Measurements from ENCODE around the gene MBLAC1.

Gene MBLAC1

DNA sequence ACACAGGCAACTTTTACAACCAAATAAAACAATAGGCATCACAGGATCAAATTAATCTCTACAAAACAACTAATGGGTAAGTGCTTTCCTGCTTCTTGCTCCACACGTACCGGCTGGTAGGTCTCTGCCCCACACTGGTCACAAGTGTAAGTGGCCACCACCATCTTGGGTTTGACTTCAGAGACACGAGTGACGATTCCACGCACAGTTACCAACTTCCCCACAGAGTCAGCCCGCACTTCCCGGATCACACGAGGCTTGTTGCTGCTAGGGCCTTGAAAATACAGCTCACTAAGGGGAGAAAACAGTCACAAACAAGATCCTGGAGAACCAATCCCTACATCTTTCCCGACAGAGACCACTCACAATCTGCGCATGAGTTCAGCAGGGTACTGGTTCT lies 27.9 kb upstream of the MBLAC1 start:
- no peak for DNase-seq

DNA sequence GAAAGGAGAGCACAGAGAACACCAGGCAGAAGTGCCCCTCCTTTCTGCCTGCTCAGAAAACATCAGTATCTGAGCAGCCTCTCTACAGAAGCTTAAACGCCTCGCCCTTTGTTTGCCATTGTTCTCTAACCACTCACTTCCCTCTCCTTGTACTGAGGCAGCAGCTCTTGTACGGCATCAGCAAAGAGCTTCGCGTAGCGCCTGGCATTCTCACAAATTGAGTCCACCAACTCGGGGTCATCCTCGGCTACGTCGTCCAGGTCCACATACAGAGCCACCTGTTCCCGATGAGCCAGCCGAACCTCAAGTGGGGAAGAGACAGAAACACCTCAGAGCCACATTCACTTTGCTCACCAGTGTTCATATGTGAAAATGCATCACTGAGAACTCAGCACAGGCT lies 27.3 kb upstream of the MBLAC1 start:
- DNase-seq, result no peak

DNA sequence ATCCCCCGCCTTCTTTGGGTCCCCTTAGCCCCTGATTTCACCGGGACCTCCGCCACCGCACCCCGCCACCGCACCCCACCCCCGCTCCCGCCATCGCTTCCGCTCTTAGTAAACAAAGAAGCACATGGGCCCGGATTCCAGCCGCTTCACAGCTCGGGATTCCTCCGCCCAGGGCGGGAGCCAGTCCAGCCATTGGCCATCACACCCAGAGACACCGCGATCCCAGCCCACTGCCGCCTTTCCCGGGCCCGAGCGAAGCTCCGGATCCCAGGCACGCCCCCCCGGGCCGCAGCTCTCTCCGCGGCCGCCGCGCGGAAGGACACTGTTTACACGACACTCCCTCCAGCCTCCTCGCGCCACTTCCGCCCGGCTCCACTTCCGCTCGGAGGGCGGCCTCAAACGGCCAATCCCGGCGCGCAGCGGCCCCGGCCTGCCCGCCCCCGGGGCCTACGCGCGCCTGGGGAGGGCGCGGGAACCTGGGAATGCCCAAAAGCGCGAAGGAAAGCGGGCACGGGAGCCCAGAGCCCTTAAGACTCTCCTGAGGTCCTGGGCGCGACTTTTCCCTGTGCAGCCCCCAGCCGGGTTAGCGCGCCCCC lies 26.2 kb upstream of the MBLAC1 start:
- DNase-seq, result peak; percentile 86 to 87

DNA sequence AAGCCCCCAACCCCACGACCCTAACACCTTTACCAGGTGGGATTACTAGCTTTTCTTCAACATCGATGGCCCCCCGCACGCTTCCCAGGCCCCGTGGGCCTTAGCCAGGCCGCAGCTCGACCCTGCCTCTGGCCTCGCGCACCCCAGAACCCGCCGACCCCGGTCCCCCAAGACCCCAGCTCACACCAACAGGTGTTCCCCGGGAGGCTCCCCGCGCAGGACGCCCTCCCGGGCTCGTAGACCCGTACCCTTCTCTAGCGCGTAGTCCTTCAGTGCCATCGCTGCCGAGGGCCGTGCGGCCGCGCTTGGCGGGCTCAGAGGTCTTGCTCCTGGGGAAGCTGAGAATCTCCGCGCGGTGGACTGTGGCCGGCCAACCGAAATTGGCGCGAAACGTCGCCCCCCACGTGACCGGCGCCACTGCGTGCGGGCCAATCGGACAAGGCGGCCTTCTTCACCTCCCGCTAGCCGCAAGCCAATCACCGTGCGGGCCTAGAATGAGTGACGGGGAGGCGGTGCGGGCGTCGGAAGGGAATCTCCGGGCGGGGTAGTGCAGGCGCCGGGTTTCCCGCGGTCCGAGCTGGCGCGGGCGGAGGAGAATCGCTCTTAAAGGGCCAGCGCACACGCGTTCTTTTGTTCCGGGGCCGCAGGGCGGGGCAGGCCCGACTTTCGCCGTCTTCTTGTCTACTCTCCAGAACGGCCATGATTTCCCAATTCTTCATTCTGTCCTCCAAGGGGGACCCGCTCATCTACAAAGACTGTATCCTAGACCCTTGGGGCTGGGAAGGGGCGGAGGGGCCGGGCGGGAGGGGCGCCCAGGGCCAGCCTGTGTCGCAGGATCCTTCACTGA lies 25.5 kb upstream of the MBLAC1 start, which contains the start of the genes AP4M1 and MCM7:
AP4M1 (plus strand) TSS at position 628 of the 847 bp plus-strand sequence; CDS start at position 700, 72 bp downstream.
MCM7 (minus strand) TSS at position 382 of the 847 bp plus-strand sequence; CDS start at position 279, 103 bp downstream.
- DNase-seq, result peak; percentile 98

DNA sequence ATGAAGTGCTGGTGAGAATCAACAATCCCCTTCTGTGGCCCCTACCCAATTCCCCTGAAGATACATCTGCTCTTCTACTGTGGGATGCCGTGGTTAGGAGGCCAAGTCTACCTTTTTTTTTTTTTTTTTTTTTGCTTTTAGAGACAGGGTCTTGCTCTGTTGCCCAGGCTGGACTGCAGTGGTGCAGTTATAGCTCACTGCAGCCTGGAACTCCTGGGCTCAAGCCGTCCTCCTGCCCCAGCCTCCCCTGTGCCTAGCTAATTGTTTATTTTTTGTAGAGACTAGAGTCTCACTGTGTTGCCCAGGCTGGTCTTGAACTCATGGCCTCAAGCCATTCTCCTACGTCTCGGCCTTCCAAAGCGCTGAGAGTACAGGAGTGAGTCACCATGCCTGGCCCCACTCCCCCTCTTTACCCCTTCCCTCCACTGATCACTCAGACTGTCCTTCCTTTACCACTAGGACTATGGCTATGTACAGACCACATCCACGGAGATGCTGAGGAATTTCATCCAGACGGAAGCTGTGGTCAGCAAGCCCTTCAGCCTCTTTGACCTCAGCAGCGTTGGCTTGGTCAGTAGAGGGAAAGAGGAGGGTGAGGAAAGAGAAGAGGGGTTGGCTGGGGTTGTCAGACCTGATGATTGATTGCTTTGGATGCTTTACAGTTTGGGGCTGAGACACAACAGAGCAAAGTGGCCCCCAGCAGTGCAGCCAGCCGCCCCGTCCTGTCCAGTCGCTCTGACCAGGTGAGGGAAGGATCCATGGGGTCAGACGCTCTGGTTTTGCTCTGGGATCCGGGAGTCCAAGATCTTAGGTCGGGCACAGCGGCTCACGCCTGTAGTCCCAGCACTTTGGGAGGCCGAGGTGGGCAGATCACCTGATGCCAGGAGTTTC lies 23.6 kb upstream of the MBLAC1 start:
- DNase-seq, result no peak

DNA sequence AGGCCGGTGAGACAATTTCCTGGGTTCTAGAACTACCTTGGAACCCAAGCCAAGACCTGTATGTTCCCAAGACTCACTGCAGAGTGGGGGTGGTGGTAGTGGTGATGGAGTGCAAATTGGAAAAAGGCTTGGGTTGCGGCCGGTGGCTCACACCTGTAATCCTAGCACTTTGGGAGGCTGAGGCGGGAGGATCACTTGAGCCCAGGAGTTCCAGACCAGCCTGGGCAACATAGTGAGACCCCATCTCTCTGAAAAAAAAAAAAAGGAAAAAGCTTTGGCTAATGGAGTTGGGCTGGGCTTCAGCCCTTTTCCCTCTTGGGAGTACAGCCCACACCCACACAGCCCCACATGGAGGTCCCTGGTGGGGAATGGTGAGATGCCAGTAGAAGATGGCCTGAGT lies 21.2 kb upstream of the MBLAC1 start:
- no peak for DNase-seq

DNA sequence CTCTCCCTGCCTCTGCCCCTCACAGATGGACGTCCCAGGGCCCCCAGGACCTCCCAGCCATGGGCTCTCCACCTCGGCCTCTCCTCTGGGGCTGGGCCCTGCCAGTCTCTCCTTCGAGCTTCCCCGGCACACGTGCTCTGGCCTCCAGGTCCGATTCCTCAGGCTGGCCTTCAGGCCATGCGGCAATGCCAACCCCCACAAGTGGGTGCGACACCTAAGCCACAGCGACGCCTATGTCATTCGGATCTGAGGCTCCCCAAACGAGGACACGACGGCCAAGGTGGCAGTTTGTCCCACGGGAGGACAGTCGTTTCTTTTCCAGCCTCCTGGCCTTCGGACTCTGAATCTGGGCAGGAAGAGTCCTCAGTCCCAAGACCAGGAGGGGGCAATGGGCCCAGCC lies 20.1 kb upstream of the MBLAC1 start:
- no peak for DNase-seq

DNA sequence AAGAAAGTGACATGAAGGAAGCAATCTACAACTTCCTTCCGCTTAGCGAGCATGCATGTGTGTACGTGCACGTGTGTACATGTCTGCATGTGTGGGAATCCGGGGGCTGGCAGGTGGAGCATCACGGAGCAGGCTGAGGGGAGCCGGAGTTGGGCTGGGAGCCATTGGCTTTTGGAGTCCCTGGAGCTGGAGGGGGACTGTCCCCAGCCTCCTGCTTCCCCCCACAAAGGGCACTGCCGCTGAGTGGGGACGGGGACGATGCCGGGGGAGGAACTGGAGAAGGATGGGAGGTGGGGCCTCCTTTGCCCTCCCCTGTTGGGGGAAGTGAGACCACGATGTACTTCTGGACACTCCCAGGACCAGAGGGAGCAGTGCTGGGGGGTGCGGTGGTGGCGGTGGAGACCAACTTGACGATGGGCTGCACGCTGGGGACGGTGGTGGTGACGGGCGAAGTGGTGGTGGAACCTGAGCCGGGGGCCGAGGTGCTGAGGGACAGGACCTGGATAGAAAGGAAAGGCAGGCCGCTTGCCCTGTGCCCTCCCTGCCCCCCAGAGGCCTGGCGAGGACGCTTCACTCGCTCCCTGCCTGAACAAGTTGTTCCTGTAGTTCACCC lies 19.5 kb upstream of the MBLAC1 start:
- DNase-seq, result no peak

DNA sequence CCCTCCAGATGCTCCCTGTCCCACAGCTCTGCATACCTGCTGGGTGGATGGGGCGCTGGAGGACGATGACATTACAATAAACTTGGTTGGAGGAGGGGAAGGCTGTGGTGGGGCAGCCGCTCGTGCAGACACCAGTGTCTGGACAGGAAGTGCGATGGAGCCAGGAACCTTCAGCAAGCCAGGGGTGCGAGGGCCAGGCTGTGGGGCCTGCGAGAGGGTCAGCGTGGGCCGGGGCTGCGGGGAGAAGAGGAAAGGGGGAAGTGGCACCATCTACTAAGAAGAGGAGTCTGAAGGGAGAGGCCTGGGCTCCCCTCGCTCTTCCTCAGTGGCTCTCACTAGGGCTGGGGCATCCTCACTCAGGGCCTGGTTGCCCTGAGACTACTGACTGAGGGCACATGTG lies 18.9 kb upstream of the MBLAC1 start:
- no peak for DNase-seq

DNA sequence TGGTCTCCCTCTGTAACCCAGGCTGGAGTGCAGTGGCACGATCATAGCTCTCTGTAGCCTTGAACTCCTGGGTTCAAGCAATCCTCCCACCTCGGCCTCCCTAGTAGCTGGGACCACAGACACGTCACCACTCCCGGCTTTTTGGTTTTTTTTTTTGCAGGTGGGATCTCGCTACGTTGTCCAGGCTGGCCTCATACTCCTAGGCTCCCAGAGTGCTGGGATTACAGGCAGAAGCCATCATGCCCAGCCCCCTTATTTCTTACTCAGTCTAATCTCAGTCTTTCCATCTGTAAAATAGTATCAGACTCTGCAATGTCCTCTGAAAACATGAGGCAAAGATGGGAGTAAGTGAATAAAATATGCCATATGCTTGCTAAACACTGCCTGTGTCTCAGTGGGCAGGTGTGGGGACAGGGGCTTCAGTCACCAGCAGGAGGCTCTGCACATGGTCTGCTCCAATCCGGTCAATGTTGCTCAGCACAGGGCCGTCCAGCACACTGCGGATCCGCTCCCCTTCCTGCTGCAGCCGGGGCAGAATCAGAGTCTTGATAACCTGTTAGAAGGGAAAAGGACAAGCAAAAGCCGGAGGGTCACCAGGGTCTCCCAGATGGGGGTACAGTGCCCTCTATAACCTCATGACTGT lies 17.1 kb upstream of the MBLAC1 start:
- no peak for DNase-seq

DNA sequence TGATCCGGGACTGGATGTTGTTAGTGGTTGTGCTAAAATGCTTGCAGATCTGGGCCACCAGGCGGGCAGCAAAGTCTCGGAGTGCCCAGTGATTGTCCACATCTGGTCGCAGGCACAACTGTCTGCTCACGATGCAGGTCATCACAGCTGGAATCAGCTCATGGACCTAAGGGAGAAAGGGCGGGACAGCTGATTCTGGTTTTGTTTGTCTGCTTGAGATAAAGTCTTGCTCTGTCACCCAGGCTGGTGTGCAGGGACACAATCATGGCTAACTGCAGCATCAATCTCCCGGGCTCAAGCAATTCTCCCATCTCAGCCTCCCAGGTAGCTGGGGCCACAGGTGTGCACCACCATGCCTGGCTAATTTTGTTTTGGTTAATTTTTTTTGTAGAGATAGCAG lies 15.6 kb upstream of the MBLAC1 start:
- no peak for DNase-seq

DNA sequence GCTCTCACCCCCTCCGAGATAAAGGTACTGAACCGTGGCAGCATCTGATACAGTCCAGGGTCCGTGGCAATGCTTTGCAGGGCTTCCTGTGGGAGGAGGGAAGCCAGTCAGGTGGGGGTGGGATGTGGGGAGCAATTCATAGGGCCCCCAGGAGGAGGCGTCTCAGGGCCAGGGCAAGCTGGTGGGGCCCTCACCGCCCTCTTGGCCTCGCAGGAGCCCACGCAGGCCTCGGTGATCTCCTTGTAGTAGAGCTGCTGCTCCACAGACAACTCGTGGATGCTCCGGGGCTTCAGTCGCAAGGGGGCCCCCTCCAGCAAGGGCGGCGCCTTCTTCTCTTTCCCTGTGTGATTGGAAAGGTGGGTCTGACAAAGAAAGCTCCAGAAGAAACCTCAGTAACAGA lies 14.9 kb upstream of the MBLAC1 start:
- DNase-seq, result no peak

DNA sequence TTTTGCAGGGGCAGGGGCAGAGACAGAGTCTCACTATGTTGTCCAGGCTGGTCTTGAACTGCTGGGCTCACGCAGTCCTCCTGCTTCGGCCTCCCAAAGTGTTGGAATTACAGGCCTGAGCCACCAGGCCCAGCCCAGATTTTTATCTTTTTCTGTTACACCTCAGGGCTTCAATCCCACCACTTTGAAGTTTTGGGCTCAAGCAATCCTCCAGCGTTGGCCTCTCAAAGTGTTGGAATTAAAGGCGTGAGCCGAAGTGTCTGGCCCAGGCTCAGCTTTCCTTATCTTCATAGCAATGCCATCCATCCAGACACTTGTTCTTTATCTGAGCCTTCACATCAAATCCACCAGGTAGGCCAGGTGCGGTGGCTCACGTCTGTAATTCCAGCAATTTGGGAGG lies 11.7 kb upstream of the MBLAC1 start:
- DNase-seq, result no peak

DNA sequence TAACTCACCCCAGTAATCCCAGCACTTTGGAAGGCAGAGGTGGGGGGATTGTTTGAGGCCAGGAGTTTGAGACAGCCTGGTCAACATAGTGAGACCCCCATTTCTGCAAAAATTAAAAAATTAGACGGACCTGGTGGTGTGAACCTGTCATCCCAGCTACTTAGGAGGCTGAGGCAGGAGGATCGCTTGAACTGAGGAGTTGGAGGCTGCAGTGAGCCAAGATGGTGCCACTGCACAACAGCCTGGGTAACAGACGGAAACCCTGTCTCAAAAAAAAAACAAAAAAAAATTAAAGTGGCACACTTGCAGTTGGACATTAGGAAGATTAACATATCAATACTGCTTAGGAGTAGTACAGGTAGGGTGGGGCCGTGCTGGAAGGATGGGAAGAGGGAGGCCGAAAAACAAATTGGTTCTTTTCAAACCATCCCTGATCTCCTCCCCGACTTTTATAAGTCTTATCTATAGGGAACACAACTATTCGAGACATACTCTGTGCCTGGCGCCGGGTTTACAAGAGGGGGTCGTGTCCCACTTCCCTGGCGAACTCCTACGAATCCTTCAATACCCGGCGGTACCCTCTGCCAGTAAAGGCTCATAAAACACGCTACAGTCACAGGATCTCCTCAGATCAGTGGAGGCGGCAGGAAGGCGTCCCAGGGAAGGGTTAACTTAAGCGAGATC lies 8.2 kb upstream of the MBLAC1 start:
- no peak for DNase-seq

DNA sequence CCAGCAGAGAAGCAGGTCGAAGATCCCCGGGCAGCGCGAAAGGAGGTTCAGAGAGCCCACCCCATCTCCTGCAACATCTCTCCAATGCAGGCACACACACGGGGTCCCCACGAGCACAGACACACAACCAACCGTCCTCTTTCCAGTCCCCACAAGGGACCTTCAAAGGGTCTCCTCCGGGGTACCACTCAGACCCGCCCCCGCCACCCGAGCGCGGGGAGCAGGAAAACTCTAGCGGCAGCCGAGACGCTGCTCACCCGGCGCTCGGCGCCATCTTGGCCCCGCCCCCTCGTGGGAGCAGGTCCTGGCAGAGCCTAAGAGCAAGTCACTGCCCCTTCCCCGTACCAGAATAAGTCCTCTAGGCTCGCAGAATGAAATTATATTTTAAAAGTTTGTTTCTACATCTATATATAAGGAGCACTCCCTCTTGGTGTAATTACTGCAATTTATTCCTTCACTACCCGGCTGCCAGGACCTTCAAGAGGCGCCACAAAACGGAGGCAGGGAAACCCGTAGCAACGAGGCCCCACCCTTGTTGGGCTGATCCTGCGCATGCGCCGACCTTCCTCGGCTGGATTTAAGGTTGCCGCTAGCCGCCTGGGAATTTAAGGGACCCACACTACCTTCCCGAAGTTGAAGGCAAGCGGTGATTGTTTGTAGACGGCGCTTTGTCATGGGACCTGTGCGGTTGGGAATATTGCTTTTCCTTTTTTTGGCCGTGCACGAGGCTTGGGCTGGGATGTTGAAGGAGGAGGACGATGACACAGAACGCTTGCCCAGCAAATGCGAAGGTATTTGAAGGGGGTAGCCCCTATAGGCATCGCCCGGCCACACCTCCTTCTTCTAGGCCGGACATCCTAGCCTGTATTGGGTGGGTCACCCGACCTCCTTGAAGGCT lies 7.4 kb upstream of the MBLAC1 start, which contains the start of the genes CNPY4 and TAF6:
CNPY4 (plus strand) TSS at position 563 of the 898 bp plus-strand sequence; CDS start at position 674, 111 bp downstream.
TAF6 (minus strand) TSS at position 287 of the 898 bp plus-strand sequence. CDS start 5,149 bp downstream, outside the sequence.
- peak; percentile 96 to 97 for DNase-seq

DNA sequence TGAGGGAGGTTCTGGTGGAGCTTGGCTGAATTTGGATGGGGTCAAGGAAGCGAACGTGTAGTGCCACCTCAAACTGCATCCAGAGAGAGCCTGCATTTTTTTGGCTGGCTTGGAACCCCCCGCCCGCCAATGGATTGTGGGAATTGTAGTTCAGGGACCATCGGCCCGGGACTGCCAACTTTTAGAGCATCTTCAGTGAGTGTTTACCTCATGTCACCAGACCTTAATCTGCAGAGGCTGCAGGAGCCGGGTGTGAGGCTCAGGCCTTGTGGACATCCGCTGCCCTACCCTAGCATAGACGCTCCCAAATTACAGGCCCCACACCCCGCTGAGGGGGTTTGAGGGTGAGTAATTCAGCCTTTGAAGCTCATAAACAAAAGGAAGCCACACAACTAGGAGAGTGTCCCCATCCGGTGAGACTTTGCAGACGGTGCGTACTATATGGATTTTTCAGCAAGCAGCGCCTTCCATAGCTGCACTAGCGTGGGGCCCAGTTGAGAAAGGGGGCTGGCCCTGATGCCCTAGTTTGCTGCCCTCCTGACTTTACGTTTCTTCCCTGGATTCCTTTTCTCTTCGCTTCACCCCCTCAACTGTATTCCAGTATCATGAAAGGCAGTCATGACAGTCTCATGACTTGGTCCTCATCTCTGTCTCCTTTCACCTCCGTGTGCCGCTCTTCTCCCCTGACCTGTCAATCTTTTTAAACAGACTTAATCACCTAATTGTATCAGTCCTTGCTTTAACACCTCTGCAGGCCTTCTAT lies 6.6 kb upstream of the MBLAC1 start:
- DNase-seq, result peak; percentile 71 to 76

DNA sequence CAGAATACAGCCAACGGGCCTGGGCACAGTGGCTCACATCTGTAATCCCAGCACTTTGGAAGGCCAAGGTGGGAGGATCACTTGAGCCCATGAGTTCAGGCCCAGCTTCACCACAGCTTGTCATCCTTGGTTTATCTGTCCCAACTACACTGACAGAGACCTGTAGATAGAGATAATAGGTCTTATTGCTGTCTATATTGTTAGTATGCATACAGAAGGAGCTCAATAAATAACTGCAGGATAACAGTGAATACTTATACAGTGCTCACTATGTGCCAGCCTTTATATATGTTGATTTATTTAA lies 6.1 kb upstream of the MBLAC1 start:
- no peak for DNase-seq

DNA sequence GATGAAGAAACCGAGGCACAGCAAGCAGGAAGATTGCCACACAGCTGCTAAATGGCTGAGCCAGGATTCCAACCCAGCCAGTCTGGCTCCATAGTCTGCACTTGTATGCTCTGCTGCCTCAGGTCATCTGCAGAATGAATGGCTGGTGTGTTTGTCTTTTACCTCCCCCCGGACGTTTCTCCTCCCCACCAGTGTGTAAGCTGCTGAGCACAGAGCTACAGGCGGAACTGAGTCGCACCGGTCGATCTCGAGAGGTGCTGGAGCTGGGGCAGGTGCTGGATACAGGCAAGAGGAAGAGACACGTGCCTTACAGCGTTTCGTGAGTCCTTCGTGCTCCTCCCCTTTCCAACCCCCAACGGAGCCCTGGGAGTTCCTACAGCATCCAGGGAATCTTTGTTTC lies 4.7 kb upstream of the MBLAC1 start:
- no peak for DNase-seq

DNA sequence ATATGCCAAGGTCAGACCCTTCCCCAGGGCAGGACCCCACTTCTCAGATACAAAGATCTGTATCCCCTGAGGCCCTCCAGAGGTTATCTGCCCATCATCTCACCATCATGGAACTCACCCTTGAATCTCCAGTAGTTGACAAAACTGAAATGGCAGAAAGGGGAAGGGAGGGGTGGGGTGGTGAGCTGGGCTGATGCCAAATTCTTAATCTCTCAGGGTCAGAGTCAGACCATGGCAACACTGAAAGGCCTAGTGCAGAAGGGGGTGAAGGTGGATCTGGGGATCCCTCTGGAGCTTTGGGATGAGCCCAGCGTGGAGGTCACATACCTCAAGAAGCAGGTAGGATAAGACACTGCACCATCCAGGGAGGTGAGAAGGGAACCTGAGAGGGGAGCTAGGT lies 4.2 kb upstream of the MBLAC1 start:
- no peak for DNase-seq
